ENCODE measurements around the gene PPP2R5B.

The PPP2R5B gene

DNA sequence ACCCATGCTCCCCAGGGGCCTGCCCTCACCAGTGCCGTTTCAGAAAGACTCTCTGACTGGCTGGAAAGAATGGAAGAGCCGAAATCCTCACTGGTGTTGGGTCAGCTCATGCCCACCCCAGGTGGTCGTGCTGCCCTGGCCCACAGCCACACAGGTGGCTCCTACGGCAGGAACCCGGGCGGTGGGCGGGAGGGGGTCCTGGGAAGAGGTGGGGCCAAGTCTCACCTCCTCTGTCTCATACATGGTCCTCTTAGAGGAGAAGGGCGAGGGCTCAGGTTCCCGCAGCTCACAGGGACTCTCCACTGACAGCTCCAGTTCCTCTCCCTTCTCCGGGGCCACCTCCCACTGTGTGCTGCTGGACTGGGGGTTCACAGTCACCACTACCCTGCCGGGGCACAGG lies 15.7 kb upstream of the PPP2R5B start:
- DNase-seq (ENCODE audit: low spot score), result no peak

GRCh38 chr11:64909653-64910343 lies 14.7 kb upstream of the PPP2R5B start:
- no peak for DNase-seq (ENCODE audit: low spot score)

DNA sequence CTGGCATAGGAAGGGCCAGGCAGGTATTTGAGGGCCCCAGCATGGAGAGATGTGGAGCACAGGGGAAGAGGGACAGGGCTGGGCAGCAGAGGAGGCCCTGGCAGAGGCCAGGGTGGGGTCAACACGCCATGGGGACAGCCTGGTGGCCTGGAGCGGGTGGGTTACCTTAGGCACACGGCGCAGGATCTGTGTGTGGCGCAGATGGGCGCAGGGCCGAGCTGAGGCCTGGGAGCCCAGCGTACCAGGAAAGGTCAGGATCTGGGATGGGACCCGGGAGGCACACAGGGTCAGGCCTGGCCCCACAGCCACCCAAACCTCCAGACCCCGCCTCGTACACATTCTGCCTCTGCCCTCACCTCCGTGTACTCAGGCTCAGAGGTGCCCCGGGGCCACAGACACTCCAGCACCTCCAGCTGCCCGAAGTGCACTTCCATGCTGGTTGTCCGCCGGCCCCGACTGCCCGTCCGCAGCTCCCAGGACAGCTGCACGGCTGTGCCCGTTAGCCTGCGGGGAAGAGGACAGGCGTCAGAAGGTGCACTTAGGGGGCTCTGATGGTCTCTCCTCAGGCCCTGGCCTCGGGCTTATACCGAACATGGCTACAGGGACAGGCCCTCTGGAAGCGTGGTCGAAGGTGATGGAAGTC lies 13.9 kb upstream of the PPP2R5B start:
- no peak for DNase-seq (ENCODE audit: low spot score)

- no peak for DNase-seq (ENCODE audit: low spot score)
Measured at GRCh38 chr11:64911142-64911541, 13.3 kb upstream of the PPP2R5B start.

GRCh38 chr11:64911689-64912088 lies 12.8 kb upstream of the PPP2R5B start:
- DNase-seq (ENCODE audit: low spot score), result no peak

- DNase-seq (ENCODE audit: low spot score), result no peak
Measured at GRCh38 chr11:64913171-64913727, 11.2 kb upstream of the PPP2R5B start.

DNA sequence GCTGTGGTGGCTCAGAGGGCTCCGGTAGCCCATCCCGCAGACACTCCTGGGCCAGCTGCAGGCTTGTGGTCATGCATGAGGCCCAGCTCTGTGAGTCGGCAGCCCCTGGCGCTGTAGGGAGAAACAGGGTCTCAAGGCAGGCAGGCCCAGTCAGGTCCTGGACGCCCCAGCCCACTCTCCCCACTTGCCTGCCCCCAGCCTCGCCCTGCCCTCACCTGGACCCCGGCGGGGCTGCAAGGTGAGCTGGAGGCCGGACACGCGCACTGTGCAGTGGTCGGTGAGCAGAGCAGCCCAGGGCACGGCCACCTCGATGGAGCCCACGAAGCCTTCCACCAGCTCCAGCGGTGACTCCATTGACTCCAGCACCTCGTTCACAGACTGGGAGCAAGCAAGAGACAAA lies 10.4 kb upstream of the PPP2R5B start:
- no peak for DNase-seq (ENCODE audit: low spot score)

DNA sequence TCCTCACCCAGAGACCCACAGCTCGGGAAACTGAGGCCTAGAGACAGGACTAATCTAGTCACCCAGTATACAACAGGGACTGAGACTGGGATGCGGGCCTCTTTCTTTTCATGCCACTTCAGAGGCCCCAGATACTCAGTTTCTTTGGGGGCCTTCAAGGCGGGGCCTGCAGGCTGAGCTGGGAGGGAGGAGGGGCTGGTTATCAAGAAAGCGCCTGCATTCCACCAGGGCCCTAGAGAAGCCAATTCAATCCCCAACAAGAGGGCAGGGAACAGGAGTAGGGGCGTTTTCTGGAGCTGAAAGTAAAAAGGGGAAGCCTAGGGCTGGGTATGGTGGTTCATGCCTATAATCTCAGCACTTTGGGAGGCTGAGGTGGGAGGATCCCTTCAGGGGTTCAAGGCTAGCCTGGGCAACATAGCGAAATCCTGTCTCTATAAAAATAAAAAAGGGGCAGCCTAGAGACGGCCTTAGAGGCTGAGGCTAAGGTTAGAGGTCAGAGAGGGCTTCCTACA lies 9.1 kb upstream of the PPP2R5B start:
- no peak for DNase-seq (ENCODE audit: low spot score)

GRCh38 chr11:64916040-64916774 lies 8.3 kb upstream of the PPP2R5B start:
- DNase-seq (ENCODE audit: low spot score), result peak; percentile 22

GRCh38 chr11:64916775-64917662 lies 7.5 kb upstream of the PPP2R5B start, which contains the start of gene ATG2A:
Gene ATG2A (minus strand): TSS chr11:64917209. CDS start chr11:64917135, 74 bp downstream.
- DNase-seq (ENCODE audit: low spot score), result peak; percentile 100

- DNase-seq (ENCODE audit: low spot score), result no peak
Measured at GRCh38 chr11:64917663-64917995, 6.9 kb upstream of the PPP2R5B start.

DNA sequence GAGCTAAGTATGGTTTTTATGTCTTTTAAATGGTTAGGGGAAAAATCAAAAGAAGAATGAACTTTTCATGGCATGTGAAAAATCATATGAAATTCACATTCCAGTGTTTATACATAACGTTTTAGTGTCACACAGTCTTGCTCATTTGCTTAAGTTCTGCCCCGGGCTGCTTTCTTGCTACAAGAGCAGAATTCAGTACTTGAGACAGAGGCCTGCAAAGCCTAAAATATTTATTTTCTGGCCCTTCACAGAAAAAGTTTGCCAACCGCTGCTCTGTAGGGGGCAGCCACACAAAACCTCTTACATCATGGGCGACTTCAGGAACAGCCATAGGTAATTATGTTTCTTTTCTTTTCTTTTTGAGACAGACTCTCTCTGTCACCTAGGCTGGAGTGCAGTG lies 6.5 kb upstream of the PPP2R5B start:
- DNase-seq (ENCODE audit: low spot score), result peak; percentile 45

GRCh38 chr11:64919627-64920026 lies 4.9 kb upstream of the PPP2R5B start:
- DNase-seq (ENCODE audit: low spot score), result no peak

DNA sequence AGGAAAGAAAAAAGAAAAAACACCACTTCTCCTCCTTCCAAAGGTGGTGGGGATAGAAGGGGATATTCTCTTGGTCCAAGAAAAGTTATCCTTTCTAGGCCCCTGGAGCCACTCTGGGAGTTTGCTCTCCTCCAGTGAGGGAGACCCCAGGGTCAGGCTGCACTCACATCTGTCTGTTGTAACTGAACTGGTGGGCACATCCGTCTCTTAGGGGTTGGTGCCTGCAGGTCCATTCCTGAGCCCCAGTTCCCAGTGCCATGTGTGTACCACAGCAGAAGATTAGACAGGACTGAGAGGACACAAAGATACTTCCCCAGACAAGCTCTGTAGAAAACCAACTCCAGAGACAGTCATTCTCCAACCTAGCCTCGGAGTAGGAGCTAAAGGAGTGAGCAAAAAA lies 4.4 kb upstream of the PPP2R5B start:
- DNase-seq (ENCODE audit: low spot score), result no peak

DNA sequence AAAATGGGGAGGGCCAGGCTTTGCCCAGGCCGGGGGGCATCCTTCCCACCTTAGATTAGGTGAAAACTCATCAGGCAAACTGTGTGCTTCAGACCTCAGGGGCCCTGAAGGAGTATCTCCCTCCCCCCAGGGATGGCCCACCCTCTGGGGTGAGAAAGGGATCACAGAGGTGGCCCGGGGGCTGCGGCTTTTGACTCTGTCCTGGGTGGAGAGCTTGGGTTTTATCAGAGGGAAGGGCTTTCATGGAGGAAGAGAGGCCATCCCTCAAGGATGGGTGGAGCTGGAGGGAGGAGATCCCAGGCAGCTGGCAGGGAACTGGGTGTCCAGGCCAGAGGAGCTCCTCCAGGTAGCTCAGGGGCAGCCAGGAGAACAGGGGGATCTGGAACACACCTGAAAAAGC lies 3.1 kb upstream of the PPP2R5B start:
- DNase-seq (ENCODE audit: low spot score), result no peak

GRCh38 chr11:64923151-64923661 lies 1.3 kb upstream of the PPP2R5B start:
- no peak for DNase-seq (ENCODE audit: low spot score)

DNA sequence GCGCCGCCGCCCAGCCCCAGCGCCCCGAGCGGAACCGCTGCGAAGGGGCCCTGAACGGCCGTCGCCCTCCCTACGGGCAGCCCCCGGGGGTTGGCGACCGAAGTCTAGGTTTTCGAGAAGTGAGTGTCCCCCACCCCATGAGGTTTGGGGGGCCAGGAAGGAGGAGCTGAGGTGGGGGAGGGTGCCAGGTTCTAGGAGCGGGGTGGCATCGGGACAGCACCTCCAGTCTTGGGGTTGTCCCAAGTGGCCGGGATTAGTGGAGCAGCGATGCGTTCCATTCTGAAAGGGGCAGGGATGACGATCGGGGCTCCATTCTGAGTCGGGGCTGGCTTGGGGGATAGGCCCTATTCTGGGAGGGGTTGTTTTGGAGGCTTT lies 408 bp downstream of the PPP2R5B start:
- DNase-seq (ENCODE audit: low spot score), result no peak

DNA sequence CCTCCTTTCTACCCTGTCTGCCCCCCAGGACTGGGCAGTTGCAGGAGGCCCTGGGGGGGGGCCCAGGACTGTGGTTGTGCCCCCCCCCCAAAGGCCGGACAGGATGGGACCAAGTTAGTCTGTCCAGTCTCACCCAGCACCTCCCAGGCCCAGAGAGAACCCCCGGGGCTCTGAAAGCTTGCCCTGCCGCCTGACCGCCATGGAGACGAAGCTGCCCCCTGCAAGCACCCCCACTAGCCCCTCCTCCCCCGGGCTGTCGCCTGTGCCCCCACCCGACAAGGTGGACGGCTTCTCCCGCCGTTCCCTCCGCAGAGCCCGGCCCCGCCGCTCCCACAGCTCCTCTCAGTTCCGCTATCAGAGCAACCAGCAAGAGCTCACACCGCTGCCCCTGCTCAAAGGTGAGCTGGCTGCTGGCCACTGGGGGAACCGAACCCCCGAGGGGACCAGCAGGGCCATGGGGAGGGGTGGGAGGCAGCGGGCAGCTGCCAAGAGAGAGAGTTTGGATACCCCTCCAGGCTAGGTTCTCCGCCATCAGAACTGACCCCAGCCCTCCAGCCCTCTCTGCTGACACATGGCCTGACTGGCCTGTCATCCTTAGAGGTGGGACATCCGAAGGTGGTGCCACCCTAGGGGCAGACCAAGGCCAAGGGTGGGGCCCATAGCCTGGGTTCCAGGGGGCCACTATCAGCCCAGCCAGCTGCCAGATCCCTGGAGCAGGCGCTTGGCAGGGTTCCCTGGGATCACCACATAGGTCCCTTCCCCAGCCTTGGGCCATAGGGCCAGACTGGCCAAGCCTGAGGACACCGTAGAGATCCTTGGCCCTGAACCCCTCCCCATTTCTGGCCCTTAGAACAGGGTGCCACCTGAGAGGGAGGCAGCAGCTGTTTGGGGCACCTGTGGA lies 1.3 kb downstream of the PPP2R5B start:
- no peak for DNase-seq (ENCODE audit: low spot score)

- no peak for DNase-seq (ENCODE audit: low spot score)
Measured at GRCh38 chr11:64926689-64927088, 2.2 kb downstream of the PPP2R5B start.

DNA sequence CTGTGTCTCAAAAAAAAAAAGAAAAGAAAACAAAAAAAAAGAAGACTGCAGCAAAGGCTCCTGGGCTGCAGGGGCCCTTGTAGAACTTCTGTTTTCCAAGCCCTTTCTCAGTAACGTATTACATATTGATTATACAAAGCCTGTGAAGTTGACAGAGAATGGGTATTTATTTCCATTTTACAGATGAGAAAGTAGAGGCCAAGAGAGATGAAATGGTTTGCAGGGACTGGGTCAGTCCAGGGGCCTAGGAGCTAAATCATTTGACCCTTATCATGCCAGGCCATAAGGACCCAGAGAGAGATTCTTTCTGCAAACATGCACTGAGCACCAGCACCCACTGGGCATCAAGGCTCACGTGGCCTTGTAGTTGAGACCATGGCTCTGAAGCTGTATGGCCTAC lies 4.5 kb downstream of the PPP2R5B start:
- DNase-seq (ENCODE audit: low spot score), result no peak

All from pons (tissue), 1 donor.